SK-N-SH treated with all-trans-retinoic acid at 6 μM for 48 hours (cell line): ENCODE results near the gene TCEAL1.

Source experiments
- ATAC-seq: fragments of 200-7000 bp; cut with Tn5 transposase; 3 replicates; pipeline ENCODE4 v1.9.1; 2020; ENCODE audit warnings: mild to moderate bottlenecking, moderate library complexity
- BACH2 ChIP-seq: fragments of 250-450 bp; sonication (Bioruptor Pico); IDR thresholded peaks from 2 replicates; pipeline ENCODE4 v1.9.0; 2021; ENCODE audit warnings: mild to moderate bottlenecking, borderline replicate concordance
- CREB5 ChIP-seq: fragments of 250-450 bp; sonication (Bioruptor Pico); IDR thresholded peaks from 2 replicates; pipeline ENCODE4 v1.5.1; 2020; ENCODE audit warnings: low read depth, mild to moderate bottlenecking, moderate library complexity
- CSDC2 ChIP-seq: fragments of 250-450 bp; sonication (Bioruptor Pico); IDR thresholded peaks from 2 replicates; pipeline ENCODE4 v1.5.0; 2020; ENCODE audit warnings: mild to moderate bottlenecking, moderate library complexity
- CSRNP3 ChIP-seq: fragments of 250-450 bp; sonication (Bioruptor Pico); IDR thresholded peaks from 2 replicates; pipeline ENCODE4 v1.5.1; 2021; ENCODE audit warnings: mild to moderate bottlenecking, moderate library complexity
- ESRRG ChIP-seq: fragments of 250-450 bp; sonication (Bioruptor Pico); IDR thresholded peaks from 2 replicates; pipeline ENCODE4 v1.6.1; 2021; ENCODE audit warnings: mild to moderate bottlenecking
- GLIS3 ChIP-seq: fragments of 250-450 bp; sonication (Bioruptor Pico); IDR thresholded peaks from 2 replicates; pipeline ENCODE4 v1.5.0; 2020; ENCODE audit warnings: mild to moderate bottlenecking, moderate library complexity
- ISL1 ChIP-seq: fragments of 250-450 bp; sonication (Bioruptor Pico); IDR thresholded peaks from 2 replicates; pipeline ENCODE4 v2.1.2; 2022; ENCODE audit warnings: mild to moderate bottlenecking, moderate library complexity
- PATZ1 ChIP-seq: fragments of 250-450 bp; sonication (Bioruptor Pico); IDR thresholded peaks from 2 replicates; pipeline ENCODE4 v1.8.0; 2020; ENCODE audit warnings: mild to moderate bottlenecking, moderate library complexity, borderline replicate concordance
- RARB ChIP-seq: fragments of 250-450 bp; sonication (Bioruptor Pico); IDR thresholded peaks from 2 replicates; pipeline ENCODE4 v1.8.0; 2021; ENCODE audit warnings: mild to moderate bottlenecking, moderate library complexity
- SNAI2 ChIP-seq: fragments of 250-450 bp; sonication (Bioruptor Pico); IDR thresholded peaks from 2 replicates; pipeline ENCODE4 v1.5.0; 2020; ENCODE audit warnings: mild to moderate bottlenecking, moderate library complexity
- TCF4 ChIP-seq: fragments of 250-450 bp; sonication (Bioruptor Pico); IDR thresholded peaks from 2 replicates; pipeline ENCODE4 v1.8.0; 2021; ENCODE audit warnings: mild to moderate bottlenecking, moderate library complexity, borderline replicate concordance
- TOX ChIP-seq: fragments of 250-450 bp; sonication (Bioruptor Pico); IDR thresholded peaks from 2 replicates; pipeline ENCODE4 v1.8.0; 2021; ENCODE audit warnings: mild to moderate bottlenecking, moderate library complexity, borderline replicate concordance
- ZC3H10 ChIP-seq: fragments of 250-450 bp; sonication (Bioruptor Pico); IDR thresholded peaks from 2 replicates; pipeline ENCODE4 v1.5.1; 2021; ENCODE audit warnings: mild to moderate bottlenecking, moderate library complexity
- ZFP30 ChIP-seq: fragments of 450-650 bp; formaldehyde crosslinking; IDR thresholded peaks from 2 replicates; pipeline ENCODE4 v1.5.0; 2022; ENCODE audit warnings: mild to moderate bottlenecking, moderate library complexity
- ZNF565 ChIP-seq: fragments of 450-650 bp; formaldehyde crosslinking; conservative IDR thresholded peaks from 2 replicates; pipeline ENCODE4 v1.5.0; 2020; ENCODE audit warnings: low read depth, mild to moderate bottlenecking, moderate library complexity
- ZNF70 ChIP-seq: fragments of 450-650 bp; formaldehyde crosslinking; IDR thresholded peaks from 2 replicates; pipeline ENCODE4 v1.5.0; 2020; ENCODE audit warnings: mild to moderate bottlenecking, moderate library complexity

TCEAL1 gene

GRCh38 chrX:103626855-103627254, 1.9 kb upstream of the TCEAL1 start:
- no peak for TF ChIP-seq CSDC2 (CRISPR knock-in tag)
- TF ChIP-seq PATZ1 (CRISPR knock-in tag) = no peak
- TF ChIP-seq CSRNP3 (CRISPR knock-in tag) = no peak
- no peak for TF ChIP-seq RARB
- TF ChIP-seq ZC3H10 = no peak
- TF ChIP-seq BACH2 (CRISPR knock-in tag) = no peak

GRCh38 chrX:103629318-103630170, 769 bp downstream of the TCEAL1 start:
- TF ChIP-seq SNAI2 (no peak), BACH2 (CRISPR knock-in tag) (no peak)

More at GRCh38 chrX:103626855-103627254, 1.9 kb upstream of the TCEAL1 start:
- no peak for ATAC-seq

GRCh38 chrX:103630171-103630511, 1.4 kb downstream of the TCEAL1 start:
- no peak for TF ChIP-seq ESRRG (CRISPR knock-in tag)
- no peak for TF ChIP-seq PATZ1 (CRISPR knock-in tag)
- TF ChIP-seq RARB = no peak
- TF ChIP-seq TOX (CRISPR knock-in tag) = no peak
- TF ChIP-seq, all 23 proteins: peak for 0
- no peak for ATAC-seq

More at GRCh38 chrX:103629318-103630170, 769 bp downstream of the TCEAL1 start:
- peak; percentile 91 for ATAC-seq

- TF ChIP-seq ESRRG (CRISPR knock-in tag) = no peak
- no peak for ATAC-seq
Measured at GRCh38 chrX:103631145-103631544, 2.4 kb downstream of the TCEAL1 start.

- TF ChIP-seq SNAI2 (no peak), GLIS3 (CRISPR knock-in tag) (no peak), TOX (CRISPR knock-in tag) (no peak), BACH2 (CRISPR knock-in tag) (no peak), ZC3H10 (no peak), ZFP30 (CRISPR knock-in tag) (no peak), ISL1 (no peak), TCF4 (CRISPR knock-in tag) (no peak), CREB5 (no peak), ZNF70 (CRISPR knock-in tag) (no peak)
- no peak for ATAC-seq
Measured at GRCh38 chrX:103635436-103635835, 6.7 kb downstream of the TCEAL1 start.

GRCh38 chrX:103637604-103638338, 9.0 kb downstream of the TCEAL1 start:
- ATAC-seq = no peak
- TF ChIP-seq PATZ1 (CRISPR knock-in tag) = no peak
- TF ChIP-seq ZC3H10 = no peak
- TF ChIP-seq SNAI2 = no peak
- TF ChIP-seq BACH2 (CRISPR knock-in tag) = no peak
- TF ChIP-seq GLIS3 (CRISPR knock-in tag) = no peak
- no peak for TF ChIP-seq TOX (CRISPR knock-in tag)
- no peak for TF ChIP-seq RARB
- TF ChIP-seq CSDC2 (CRISPR knock-in tag) = no peak
- TF ChIP-seq ISL1 = no peak
- no peak for TF ChIP-seq ZNF565
- no peak for TF ChIP-seq CSRNP3 (CRISPR knock-in tag)
- TF ChIP-seq ESRRG (CRISPR knock-in tag) = no peak
